ENCODE measurements around the gene CEP41.

DNA sequence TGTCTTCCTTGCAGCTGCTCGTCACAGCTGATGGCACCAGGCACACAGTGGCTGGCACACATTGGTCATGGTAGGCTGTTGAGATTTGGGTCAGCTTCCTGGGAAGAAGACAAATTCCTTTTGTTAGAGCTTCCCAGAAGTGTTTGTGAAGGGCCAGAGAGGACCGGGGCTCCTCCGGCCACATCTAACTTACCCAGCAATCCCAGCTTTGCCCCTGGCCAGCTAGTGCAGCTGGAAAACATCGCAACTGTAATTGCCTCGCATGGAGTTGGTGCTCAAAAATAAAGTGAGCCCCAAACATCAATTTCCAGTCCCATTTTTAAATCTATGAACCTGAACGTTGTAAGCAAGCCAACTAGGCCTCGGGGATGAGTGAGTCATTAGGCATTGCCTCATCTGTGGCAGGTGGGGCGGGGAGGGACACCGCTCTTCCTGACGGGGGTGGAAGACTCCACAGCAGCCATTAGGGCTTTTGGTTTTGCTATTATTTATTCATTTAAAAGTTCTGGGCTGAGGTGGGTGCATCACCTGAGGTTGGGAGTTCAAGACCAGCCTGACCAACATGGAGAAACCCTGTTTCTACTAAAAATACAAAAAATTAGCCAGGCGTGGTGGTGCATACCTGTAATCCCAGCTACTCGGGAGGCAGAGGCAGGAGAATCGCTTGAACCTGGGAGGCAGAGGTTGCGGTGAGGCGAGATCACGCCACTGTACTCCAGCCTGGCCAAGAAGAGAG lies 83.8 kb downstream of the CEP41 start:
- TF ChIP-seq YY1 (IDR thresholded peaks at IDR 0.05; ENCODE audit: insufficient read depth, insufficient replicate concordance, low read depth, low read length) (no peak), SRSF1 (optimal IDR thresholded peaks at IDR 0.05; ENCODE audit: low read depth, low read length) (no peak), TGIF2 (CRISPR knock-in tag; IDR thresholded peaks at IDR 0.05) (no peak), GATAD1 (CRISPR knock-in tag; IDR thresholded peaks at IDR 0.05) (no peak), NFIC (IDR thresholded peaks at IDR 0.05; ENCODE audit: low read length) (no peak)

All from HepG2 (cell line).